Measurements from ENCODE around the gene TBC1D13. TPM values are rescaled to one million over a fixed set of nuclear protein-coding genes. Genes with fewer than 3 reads are reported as not detected.
"Not testable (repeated sequence)": the region's sequence is repeated elsewhere in the genome, so short reads cannot be mapped to it uniquely, and the experiment has no call there.

The TBC1D13 gene
- 12.3 and 16.8 TPM in 2 replicates for total RNA-seq

- DNase-seq (ENCODE audit: low read depth, low spot score) = peak; percentile 24
Observed at GRCh38 chr9:128786681-128787601, at the start of gene TBC1D13. TBC1D13 (plus strand) TSS chr9:128787253; CDS start chr9:128787354, 101 bp downstream.

GRCh38 chr9:128742401-128742800 lies 44.7 kb upstream of the TBC1D13 start:
- DNase-seq (ENCODE audit: low read depth, low spot score) = no peak

- no peak for DNase-seq (ENCODE audit: low read depth, low spot score)
Observed at GRCh38 chr9:128743421-128743820, 43.6 kb upstream of the TBC1D13 start.

GRCh38 chr9:128747241-128747640 lies 39.8 kb upstream of the TBC1D13 start:
- no peak for DNase-seq (ENCODE audit: low read depth, low spot score)

- no peak for DNase-seq (ENCODE audit: low read depth, low spot score)
Observed at GRCh38 chr9:128750926-128751595, 36.0 kb upstream of the TBC1D13 start.

- DNase-seq (ENCODE audit: low read depth, low spot score) = no peak
Observed at GRCh38 chr9:128753627-128754026, 33.4 kb upstream of the TBC1D13 start.

- DNase-seq (ENCODE audit: low read depth, low spot score) = no peak
Observed at GRCh38 chr9:128757602-128758001, 29.5 kb upstream of the TBC1D13 start.

GRCh38 chr9:128762671-128763449 lies 24.2 kb upstream of the TBC1D13 start:
- DNase-seq (ENCODE audit: low read depth, low spot score) = no peak

- no peak for DNase-seq (ENCODE audit: low read depth, low spot score)
Observed at GRCh38 chr9:128764361-128764760, 22.7 kb upstream of the TBC1D13 start.

GRCh38 chr9:128765499-128765898 lies 21.6 kb upstream of the TBC1D13 start:
- no peak for DNase-seq (ENCODE audit: low read depth, low spot score)

- DNase-seq (ENCODE audit: low read depth, low spot score) = no peak
Observed at GRCh38 chr9:128768606-128769005, 18.4 kb upstream of the TBC1D13 start.

- no peak for DNase-seq (ENCODE audit: low read depth, low spot score)
Observed at GRCh38 chr9:128770286-128771030, 16.6 kb upstream of the TBC1D13 start.

GRCh38 chr9:128771094-128771721 lies 15.8 kb upstream of the TBC1D13 start:
- DNase-seq (ENCODE audit: low read depth, low spot score) = no peak

- DNase-seq (ENCODE audit: low read depth, low spot score) = peak; percentile 60
Observed at GRCh38 chr9:128771745-128772519, 15.1 kb upstream of the TBC1D13 start, which contains the start of gene ZER1. ZER1 (minus strand) TSS chr9:128771927; CDS start chr9:128755565, 16,362 bp downstream.

- DNase-seq (ENCODE audit: low read depth, low spot score) = no peak
Observed at GRCh38 chr9:128773049-128773448, 14.0 kb upstream of the TBC1D13 start.

- DNase-seq (ENCODE audit: low read depth, low spot score) = no peak
Observed at GRCh38 chr9:128774804-128775203, 12.2 kb upstream of the TBC1D13 start.

GRCh38 chr9:128780093-128780492 lies 7.0 kb upstream of the TBC1D13 start:
- DNase-seq (ENCODE audit: low read depth, low spot score) = not testable (repeated sequence)

GRCh38 chr9:128781187-128782070 lies 5.6 kb upstream of the TBC1D13 start:
- DNase-seq (ENCODE audit: low read depth, low spot score) = no peak

GRCh38 chr9:128782669-128783068 lies 4.4 kb upstream of the TBC1D13 start:
- no peak for DNase-seq (ENCODE audit: low read depth, low spot score)
